ENCODE results near the gene ZDHHC16. TPM values are rescaled to one million over a fixed set of nuclear protein-coding genes. Genes with fewer than 3 reads are reported as not detected.
A peak's percentile ranks its signal among the peaks of the same experiment; 100 is the strongest.
"Not testable (repeated sequence)": the region's sequence is repeated elsewhere in the genome, so short reads cannot be mapped to it uniquely, and the experiment has no call there.

ZDHHC16 gene
- total RNA-seq, 2 experiments from 2014 or later, result 23.3 to 29.6 TPM

- ATAC-seq (ENCODE audit: low read depth) (no peak), DNase-seq (no peak)
- H3K9me3 Mint-ChIP-seq, result no peaks in the 10 kb centered on the region
- H3K27ac Mint-ChIP-seq, result no peak overlapping the region
- H3K4me1 Mint-ChIP-seq, result no peaks in the 10 kb centered on the region
- no peaks in the 10 kb centered on the region for H3K27me3 Mint-ChIP-seq
- H3K4me3 Mint-ChIP-seq, result no peak overlapping the region
- H3K36me3 Mint-ChIP-seq, result peaks cover 14% of the 10 kb centered on the region
- POLR2A ChIA-PET, result interaction anchor here (1.3 kb wide), 1 partner anchor 55 kb away, joined by 3 read pairs; no protein-coding TSS in a partner anchor
These were observed 22.2 kb downstream of the ZDHHC16 start for GRCh38 chr10:97468162-97468561.

DNA sequence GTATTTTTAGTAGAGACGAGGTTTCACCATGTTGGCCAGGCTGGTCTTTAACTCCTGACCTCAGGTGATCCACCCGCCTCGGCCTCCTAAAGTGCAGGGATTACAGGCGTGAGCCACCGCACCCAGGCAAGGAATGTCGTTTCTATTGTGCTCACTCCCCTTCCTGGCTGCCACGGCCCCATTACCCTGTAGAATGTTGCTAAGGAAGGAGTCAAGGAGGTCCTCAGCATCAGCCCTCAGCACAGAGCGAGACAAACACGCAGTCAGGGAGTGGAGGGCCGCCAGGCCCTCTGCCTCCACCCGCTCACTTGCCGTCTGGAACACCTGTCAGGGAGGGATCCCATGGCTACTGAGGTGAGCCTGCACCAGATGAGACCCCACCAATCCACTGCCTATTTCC is 22.8 kb downstream of the ZDHHC16 start:
- H3K27me3 Mint-ChIP-seq; ATAC-seq (ENCODE audit: low read depth); DNase-seq; H3K4me1 Mint-ChIP-seq; H3K9me3 Mint-ChIP-seq; H3K27ac Mint-ChIP-seq; POLR2A ChIA-PET; H3K4me3 Mint-ChIP-seq: not testable (repeated sequence)
- H3K36me3 Mint-ChIP-seq, result peaks cover 17% of the 10 kb centered on the region

DNA sequence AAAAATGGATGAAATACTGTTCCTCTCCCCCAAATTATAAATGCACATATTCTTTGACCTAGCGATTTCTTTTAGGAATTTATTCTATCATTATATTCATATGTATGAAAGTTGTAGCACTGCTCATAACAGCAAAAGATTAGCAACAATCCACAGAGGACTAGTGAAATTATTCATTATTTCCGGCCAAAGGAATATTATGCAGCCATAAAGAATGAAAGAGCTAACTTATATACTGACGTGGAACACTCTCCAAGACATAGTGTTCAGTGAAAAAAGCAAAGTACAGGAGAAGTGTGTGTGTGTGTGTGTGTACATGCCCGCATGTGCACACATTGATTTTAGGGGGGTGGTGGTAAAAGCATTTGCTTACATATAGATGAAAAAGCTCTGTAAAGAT is 28.9 kb downstream of the ZDHHC16 start:
- POLR2A ChIA-PET, result no interaction called here
- ATAC-seq (ENCODE audit: low read depth) (no peak), DNase-seq (no peak)
- peaks cover 34% of the 10 kb centered on the region for H3K36me3 Mint-ChIP-seq
- no peak overlapping the region for H3K4me3 Mint-ChIP-seq
- H3K27me3 Mint-ChIP-seq, result no peaks in the 10 kb centered on the region
- H3K9me3 Mint-ChIP-seq, result peaks cover 1% of the 10 kb centered on the region
- peaks cover 5% of the 10 kb centered on the region for H3K4me1 Mint-ChIP-seq
- peak overlapping the region; percentile 44 for H3K27ac Mint-ChIP-seq

GRCh38 chr10:97475936-97476594 is 30.1 kb downstream of the ZDHHC16 start:
- Mint-ChIP-seq H3K4me1 (peaks cover 5% of the 10 kb centered on the region), H3K9me3 (peaks cover 1% of the 10 kb centered on the region), H3K27me3 (no peaks in the 10 kb centered on the region), H3K36me3 (peaks cover 30% of the 10 kb centered on the region), H3K4me3 (no peak overlapping the region), H3K27ac (no peak overlapping the region)
- POLR2A ChIA-PET, result interaction anchor here (0.6 kb wide), 1 partner anchor 185 kb away, joined by 3 read pairs; no protein-coding TSS in a partner anchor
- ATAC-seq (ENCODE audit: low read depth) (no peak), DNase-seq (no peak)

- peaks cover 27% of the 10 kb centered on the region for H3K36me3 Mint-ChIP-seq
- H3K9me3 Mint-ChIP-seq; DNase-seq; POLR2A ChIA-PET; ATAC-seq (ENCODE audit: low read depth); H3K4me3 Mint-ChIP-seq; H3K27me3 Mint-ChIP-seq; H3K4me1 Mint-ChIP-seq; H3K27ac Mint-ChIP-seq: not testable (repeated sequence)
These were observed 33.4 kb downstream of the ZDHHC16 start for GRCh38 chr10:97479410-97479809.

DNA sequence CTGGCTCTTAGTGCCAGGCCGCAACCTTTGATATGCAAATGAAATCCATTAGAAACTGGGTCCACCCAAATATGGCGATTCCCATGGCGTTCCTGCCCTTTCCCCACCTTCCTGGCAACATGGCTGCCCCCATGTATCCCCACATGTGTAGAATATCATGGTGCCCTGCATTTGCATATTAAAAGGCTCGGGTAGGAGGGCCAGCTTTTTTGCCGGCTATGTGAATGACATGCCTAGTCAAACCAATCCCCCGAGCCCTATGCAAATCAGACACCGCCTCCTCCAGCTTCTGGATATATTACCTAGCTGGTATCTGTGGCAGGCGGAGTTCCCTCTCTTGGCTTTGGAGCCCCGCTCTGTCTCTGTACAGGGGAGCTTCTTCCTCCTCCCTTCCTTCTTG is 34.0 kb downstream of the ZDHHC16 start:
- peaks cover 23% of the 10 kb centered on the region for H3K36me3 Mint-ChIP-seq
- POLR2A ChIA-PET, result no interaction called here
- no peak overlapping the region for H3K27ac Mint-ChIP-seq

GRCh38 chr10:97481071-97481470 is 35.1 kb downstream of the ZDHHC16 start:
- DNase-seq, result no peak
- peaks cover 16% of the 10 kb centered on the region for H3K36me3 Mint-ChIP-seq
- peaks cover 7% of the 10 kb centered on the region for H3K4me1 Mint-ChIP-seq
- no peaks in the 10 kb centered on the region for H3K27me3 Mint-ChIP-seq
- no peaks in the 10 kb centered on the region for H3K9me3 Mint-ChIP-seq
- ATAC-seq (ENCODE audit: low read depth), result no peak
- POLR2A ChIA-PET, result no interaction called here
- no peak overlapping the region for H3K27ac Mint-ChIP-seq
- no peak overlapping the region for H3K4me3 Mint-ChIP-seq

More for the DNA sequence above, 34.0 kb downstream of the ZDHHC16 start:
- H3K4me1 Mint-ChIP-seq, result peaks cover 5% of the 10 kb centered on the region
- DNase-seq (no peak), ATAC-seq (ENCODE audit: low read depth) (no peak)
- no peaks in the 10 kb centered on the region for H3K27me3 Mint-ChIP-seq
- H3K9me3 Mint-ChIP-seq, result peaks cover 1% of the 10 kb centered on the region
- H3K4me3 Mint-ChIP-seq, result no peak overlapping the region

GRCh38 chr10:97482381-97482780 is 36.4 kb downstream of the ZDHHC16 start:
- Mint-ChIP-seq H3K4me3 (no peak overlapping the region), H3K9me3 (no peaks in the 10 kb centered on the region), H3K4me1 (peaks cover 5% of the 10 kb centered on the region), H3K27ac (no peak overlapping the region), H3K36me3 (peaks cover 9% of the 10 kb centered on the region), H3K27me3 (no peaks in the 10 kb centered on the region)
- ATAC-seq (ENCODE audit: low read depth) (no peak), DNase-seq (no peak)
- POLR2A ChIA-PET, result no interaction called here

- no peaks in the 10 kb centered on the region for H3K27me3 Mint-ChIP-seq
- peaks cover 5% of the 10 kb centered on the region for H3K4me1 Mint-ChIP-seq
- no peak overlapping the region for H3K4me3 Mint-ChIP-seq
- ATAC-seq (ENCODE audit: low read depth) (no peak), DNase-seq (no peak)
- H3K27ac Mint-ChIP-seq, result no peak overlapping the region
- POLR2A ChIA-PET, result interaction anchor here (0.6 kb wide), 1 partner anchor 539 kb away, joined by 4 read pairs; no protein-coding TSS in a partner anchor
- peaks cover 7% of the 10 kb centered on the region for H3K36me3 Mint-ChIP-seq
- no peaks in the 10 kb centered on the region for H3K9me3 Mint-ChIP-seq
These were observed 37.5 kb downstream of the ZDHHC16 start for GRCh38 chr10:97483506-97483905.

GRCh38 chr10:97483921-97484320 is 37.9 kb downstream of the ZDHHC16 start:
- Mint-ChIP-seq H3K27me3 (no peaks in the 10 kb centered on the region), H3K36me3 (peaks cover 7% of the 10 kb centered on the region), H3K27ac (no peak overlapping the region), H3K4me1 (peaks cover 5% of the 10 kb centered on the region), H3K9me3 (no peaks in the 10 kb centered on the region), H3K4me3 (no peak overlapping the region)
- DNase-seq (no peak), ATAC-seq (ENCODE audit: low read depth) (no peak)
- POLR2A ChIA-PET, result interaction anchor here (0.6 kb wide), 1 partner anchor 539 kb away, joined by 4 read pairs; no protein-coding TSS in a partner anchor

DNA sequence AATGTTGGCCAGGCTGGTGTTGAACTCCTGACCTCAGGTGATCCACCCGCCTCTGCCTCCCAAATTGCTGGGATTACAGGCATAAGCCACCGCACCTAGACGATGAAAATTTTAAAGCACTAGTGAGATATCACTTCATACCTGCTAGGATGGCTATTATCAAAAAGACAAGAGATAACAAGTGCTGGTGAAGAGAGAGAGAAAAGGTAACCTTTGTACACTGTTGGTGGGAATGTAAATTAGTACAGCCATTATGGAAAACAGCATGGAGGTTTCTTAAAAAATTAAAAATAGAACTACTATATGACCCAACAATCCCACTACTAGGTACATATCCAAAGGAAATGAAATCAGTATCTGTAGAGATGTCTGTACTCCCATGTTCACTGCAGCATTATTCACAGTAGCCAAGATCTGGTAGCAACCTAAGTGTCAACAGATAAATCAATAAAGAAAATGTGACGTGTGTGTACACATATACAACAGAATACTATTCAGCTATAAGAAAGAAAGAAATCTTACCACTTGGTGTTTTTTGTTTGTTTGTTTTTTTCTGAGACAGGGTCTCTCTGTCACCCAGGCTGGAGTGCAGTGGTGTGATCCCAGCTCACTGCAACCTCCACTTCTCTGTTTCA is 39.8 kb downstream of the ZDHHC16 start:
- no peak overlapping the region for H3K27ac Mint-ChIP-seq
- H3K36me3 Mint-ChIP-seq, result peaks cover 7% of the 10 kb centered on the region
- no peaks in the 10 kb centered on the region for H3K27me3 Mint-ChIP-seq
- POLR2A ChIA-PET, result no interaction called here
- ATAC-seq (ENCODE audit: low read depth) (no peak), DNase-seq (no peak)
- H3K4me1 Mint-ChIP-seq, result peaks cover 15% of the 10 kb centered on the region
- H3K9me3 Mint-ChIP-seq, result no peaks in the 10 kb centered on the region
- H3K4me3 Mint-ChIP-seq, result no peak overlapping the region

- H3K27me3 Mint-ChIP-seq, result no peaks in the 10 kb centered on the region
- H3K4me3 Mint-ChIP-seq, result no peak overlapping the region
- peaks cover 11% of the 10 kb centered on the region for H3K36me3 Mint-ChIP-seq
- H3K27ac Mint-ChIP-seq, result no peak overlapping the region
- POLR2A ChIA-PET, result no interaction called here
- peaks cover 31% of the 10 kb centered on the region for H3K4me1 Mint-ChIP-seq
- DNase-seq (no peak), ATAC-seq (ENCODE audit: low read depth) (no peak)
- no peaks in the 10 kb centered on the region for H3K9me3 Mint-ChIP-seq
These were observed 44.6 kb downstream of the ZDHHC16 start for GRCh38 chr10:97490592-97490991.

- no peak for DNase-seq
- no peak overlapping the region for H3K27ac Mint-ChIP-seq
- H3K4me1 Mint-ChIP-seq, result peaks cover 38% of the 10 kb centered on the region
- H3K9me3 Mint-ChIP-seq, result no peaks in the 10 kb centered on the region
- peaks cover 8% of the 10 kb centered on the region for H3K36me3 Mint-ChIP-seq
- no peaks in the 10 kb centered on the region for H3K27me3 Mint-ChIP-seq
- no peak for ATAC-seq (ENCODE audit: low read depth)
- POLR2A ChIA-PET, result no interaction called here
- no peak overlapping the region for H3K4me3 Mint-ChIP-seq
These were observed 48.2 kb downstream of the ZDHHC16 start for GRCh38 chr10:97494151-97494550.

Data from activated naive CD8-positive, alpha-beta T cell treated with anti-CD3 and anti-CD28 coated beads, Interleukin-2, amount 10 ng/mL, durations not matched to agents 7 days and 5 days (primary cell).